Right lobe of liver (tissue), 6 donors: Measurements from ENCODE around the gene TNIP1. TPM values are rescaled to one million over a fixed set of nuclear protein-coding genes. Genes with fewer than 3 reads are reported as not detected.

Experiments used
- ATAC-seq, 4 donors: fragments of 200-7000 bp; cut with Tn5 transposase; one replicate each; pipeline ENCODE4 v1.9.1; 2020; ENCODE audit warnings: mild to moderate bottlenecking in 4 of 4, moderate library complexity in 4 of 4
- DNase-seq, 3 donors: peaks; one replicate each; pipeline ENCODE4 v3.0.0-alpha.2; 2020
- H3K27ac ChIP-seq, 3 donors: fragments of 200-600 bp; one replicate each; pipeline ENCODE4 v1.8.0; 2022
- H3K27me3 ChIP-seq, 2 donors: fragments of 200-600 bp; one replicate each; pipeline ENCODE4 v1.8.0; 2022
- H3K36me3 ChIP-seq, 4 donors: fragments of 200-600 bp; sonication (generic) in 1 of 4; one replicate each; pipeline versions ENCODE4 v1.5.1 to v1.8.0; 2017 to 2022; ENCODE audit warnings: control low read depth in 1 of 4
- H3K4me1 ChIP-seq, 4 donors: fragments of 200-600 bp; sonication (generic) in 1 of 4; one replicate each; pipeline versions ENCODE4 v1.5.1 to v1.8.0; 2017 to 2022; ENCODE audit warnings: control low read depth in 1 of 4
- H3K4me3 ChIP-seq, 3 donors: fragments of 200-600 bp; one replicate each; pipeline ENCODE4 v1.8.0; 2022
- H3K9me3 ChIP-seq, 4 donors: fragments of 200-600 bp; sonication (generic) in 1 of 4; one replicate each; pipeline versions ENCODE4 v1.5.1 to v1.8.0; 2017 to 2022; ENCODE audit warnings: control low read depth in 1 of 4
- CTCF ChIP-seq, 4 donors: fragments of 200-600 bp in 3 of 4; fragments of 450-650 bp in 1 of 4; IDR thresholded peaks; one replicate each; pipeline versions ENCODE4 v1.5.1 to v1.8.0; 2016 to 2022; ENCODE audit warnings: antibody characterized with exemption in 4 of 4, mild to moderate bottlenecking in 2 of 4
- POLR2A ChIP-seq: fragments of 450-650 bp; IDR thresholded peaks from one replicate; pipeline ENCODE4 v1.6.1; 2017; ENCODE audit warnings: antibody characterized with exemption, mild to moderate bottlenecking
- WGBS: methylation state at CpG from one replicate; pipeline ENCODE4 v1.1.6; 2018; ENCODE audit warnings: low coverage, low lambda C conversion rate; ENCODE audit not compliant: insufficient coverage; ENCODE audit errors: missing lambda C conversion rate; 5-methylcytosine and 5-hydroxymethylcytosine counted together
- intact Hi-C, 2 donors: fragments of 100-400 bp; cut with DNase I; formaldehyde crosslinking; loops; one replicate each; pipeline versions ENCODE4 v1.11.2 to v1.14.1; 2022
- total RNA-seq, 6 experiments: library from RNA; depleted of rRNA in 2 of 6; stranded (reverse); fragments of >200 nt in 2 of 6; fragmentation: NEBNext Ultra II Directional in 3 of 6; extraction: Animal tissue kit (Norgen Biotek cat#: 25700) in 3 of 6; gene quantifications; one replicate each; pipeline versions ENCODE4 v1.1.0 to v1.2.4, GENCODE V29; 2016 to 2023
- donor health status: DM: no; HTN: yes; CAD: no.
- donor health status: DM: no; HTN: no; CAD: no.
- donor health status: DM: no; HTN: no; CAD: no.
- donor health status: DM: no; HTN: yes; CAD: no.
- donor health status: DM: no; HTN: yes; CAD: no.

The TNIP1 gene
- total RNA-seq, 6 experiments from 2014 or later: 70.1 to 155 (median 79.1) TPM

- no peak for DNase-seq
- intact Hi-C loops: no loop called here
- Histone ChIP-seq H3K27me3 (no peaks in the 10 kb centered on the region), H3K4me1 (peaks cover 0 to 27% (median 14%) of the 10 kb centered on the region in 4 donors), H3K36me3 (peaks cover 8 to 62% (median 20%) of the 10 kb centered on the region in 4 donors), H3K27ac (no peak overlapping the region), H3K9me3 (no peaks in the 10 kb centered on the region), H3K4me3 (no peak overlapping the region)
- no peak for TF ChIP-seq CTCF (IDR thresholded peaks at IDR 0.05)
- TF ChIP-seq POLR2A: no peak
- peak in 1 of 4 donors; percentile 8 for ATAC-seq
- 88% methylated on average over 10 of the region's 19 CpGs for WGBS
Observed at GRCh38 chr5:151034422-151035379, 46.1 kb downstream of the TNIP1 start.

- H3K9me3 ChIP-seq: no peaks in the 10 kb centered on the region
- no peak for DNase-seq
- no peaks in the 10 kb centered on the region for H3K27me3 ChIP-seq
- peaks cover 8 to 63% (median 23%) of the 10 kb centered on the region in 4 donors for H3K36me3 ChIP-seq
- no peak overlapping the region for H3K4me3 ChIP-seq
- TF ChIP-seq CTCF (IDR thresholded peaks at IDR 0.05) (no peak), POLR2A (no peak)
- 90% methylated on average over 8 of the region's 14 CpGs for WGBS
- peaks cover 0 to 13% (median 3%) of the 10 kb centered on the region in 4 donors for H3K4me1 ChIP-seq
- ATAC-seq: no peak
- intact Hi-C loops: no loop called here
- no peak overlapping the region for H3K27ac ChIP-seq
Observed at GRCh38 chr5:151033217-151033934, 47.5 kb downstream of the TNIP1 start.

GRCh38 chr5:151031554-151031953 lies 49.3 kb downstream of the TNIP1 start:
- no peak for TF ChIP-seq CTCF (IDR thresholded peaks at IDR 0.05)
- no peak for TF ChIP-seq POLR2A
- intact Hi-C loops: no loop called here
- no peaks in the 10 kb centered on the region for H3K9me3 ChIP-seq
- H3K4me1 ChIP-seq: no peaks in the 10 kb centered on the region
- no peaks in the 10 kb centered on the region for H3K27me3 ChIP-seq
- no peak overlapping the region for H3K4me3 ChIP-seq
- DNase-seq (no peak), ATAC-seq (no peak)
- 83% methylated on average over 6 of the region's 11 CpGs for WGBS
- H3K36me3 ChIP-seq: peaks cover 8 to 73% (median 35%) of the 10 kb centered on the region in 4 donors
- no peak overlapping the region for H3K27ac ChIP-seq

DNA sequence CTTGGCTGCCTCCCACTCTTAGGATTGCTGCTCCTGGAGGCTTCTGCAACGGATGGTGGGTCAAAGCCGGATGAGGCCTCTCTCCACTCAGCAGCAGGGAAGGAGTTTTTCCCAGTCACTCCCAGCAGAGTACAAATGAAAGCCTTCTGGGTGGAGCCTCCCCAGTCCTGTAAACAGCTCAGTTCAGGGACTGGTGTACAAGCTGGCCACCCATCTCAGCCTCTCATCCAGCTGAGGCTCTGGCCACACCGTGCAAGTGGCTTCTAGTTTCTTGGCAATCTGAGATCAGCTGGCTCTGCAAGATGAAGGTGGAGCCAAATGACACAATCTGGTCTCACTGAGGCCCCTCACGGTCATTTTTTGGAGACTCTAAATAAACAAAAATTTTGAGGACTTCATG lies 50.5 kb downstream of the TNIP1 start:
- DNase-seq: no peak
- 41% methylated on average over 2 of the region's 4 CpGs for WGBS
- H3K36me3 ChIP-seq: peaks cover 4 to 73% (median 33%) of the 10 kb centered on the region in 4 donors

More for the DNA sequence above, 50.5 kb downstream of the TNIP1 start:
- peak; percentile 18 for TF ChIP-seq POLR2A
- TF ChIP-seq CTCF (IDR thresholded peaks at IDR 0.05): no peak
- Histone ChIP-seq H3K27ac (peak overlapping the region; percentile 24 to 31 (median 26)), H3K4me1 (peaks cover 0 to 10% (median 1%) of the 10 kb centered on the region in 4 donors), H3K9me3 (no peaks in the 10 kb centered on the region), H3K27me3 (no peaks in the 10 kb centered on the region), H3K4me3 (no peak overlapping the region)
- intact Hi-C loops: no loop called here
- ATAC-seq: peak; percentile 19 to 57 (median 48)
